GM18517 (cell line): ENCODE data around the gene MED8.
A peak's percentile ranks its signal among the peaks of the same experiment; 100 is the strongest.

Source experiments
- ATAC-seq: cut with Tn5 transposase; IDR thresholded peaks from one replicate; pipeline ENCODE4 v1.9.1; 2021; ENCODE audit warnings: mild to moderate bottlenecking, moderate library complexity; ENCODE audit not compliant: unreplicated experiment

MED8 gene

DNA sequence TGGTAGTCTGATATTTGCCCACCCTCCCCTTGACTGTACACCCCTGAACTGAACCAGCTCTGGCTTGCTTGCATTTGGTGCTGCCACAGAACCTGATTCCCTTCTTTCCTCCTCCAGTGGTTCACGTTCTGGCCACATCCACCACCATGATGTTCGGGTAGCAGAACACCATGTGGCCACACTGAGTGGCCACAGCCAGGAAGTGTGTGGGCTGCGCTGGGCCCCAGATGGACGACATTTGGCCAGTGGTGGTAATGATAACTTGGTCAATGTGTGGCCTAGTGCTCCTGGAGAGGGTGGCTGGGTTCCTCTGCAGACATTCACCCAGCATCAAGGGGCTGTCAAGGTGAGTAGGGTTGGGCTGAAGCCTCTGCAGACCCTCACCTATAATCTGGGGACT, 29.0 kb downstream of the MED8 start:
- ATAC-seq = no peak

DNA sequence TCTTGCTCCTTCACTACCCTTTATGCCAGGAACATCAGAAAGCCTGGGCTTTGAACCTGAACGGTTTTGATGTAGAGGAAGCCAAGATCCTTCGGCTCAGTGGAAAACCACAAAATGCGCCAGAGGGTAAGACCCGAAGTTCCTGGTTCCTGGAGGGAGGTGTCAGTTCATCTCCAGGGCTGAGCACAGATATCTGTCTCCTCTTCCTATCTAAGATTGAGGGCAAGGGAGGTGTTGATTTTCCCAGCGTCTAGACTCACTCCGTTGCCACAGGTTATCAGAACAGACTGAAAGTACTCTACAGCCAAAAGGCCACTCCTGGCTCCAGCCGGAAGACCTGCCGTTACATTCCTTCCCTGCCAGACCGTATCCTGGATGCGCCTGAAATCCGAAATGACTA, 29.9 kb downstream of the MED8 start:
- ATAC-seq = no peak

DNA sequence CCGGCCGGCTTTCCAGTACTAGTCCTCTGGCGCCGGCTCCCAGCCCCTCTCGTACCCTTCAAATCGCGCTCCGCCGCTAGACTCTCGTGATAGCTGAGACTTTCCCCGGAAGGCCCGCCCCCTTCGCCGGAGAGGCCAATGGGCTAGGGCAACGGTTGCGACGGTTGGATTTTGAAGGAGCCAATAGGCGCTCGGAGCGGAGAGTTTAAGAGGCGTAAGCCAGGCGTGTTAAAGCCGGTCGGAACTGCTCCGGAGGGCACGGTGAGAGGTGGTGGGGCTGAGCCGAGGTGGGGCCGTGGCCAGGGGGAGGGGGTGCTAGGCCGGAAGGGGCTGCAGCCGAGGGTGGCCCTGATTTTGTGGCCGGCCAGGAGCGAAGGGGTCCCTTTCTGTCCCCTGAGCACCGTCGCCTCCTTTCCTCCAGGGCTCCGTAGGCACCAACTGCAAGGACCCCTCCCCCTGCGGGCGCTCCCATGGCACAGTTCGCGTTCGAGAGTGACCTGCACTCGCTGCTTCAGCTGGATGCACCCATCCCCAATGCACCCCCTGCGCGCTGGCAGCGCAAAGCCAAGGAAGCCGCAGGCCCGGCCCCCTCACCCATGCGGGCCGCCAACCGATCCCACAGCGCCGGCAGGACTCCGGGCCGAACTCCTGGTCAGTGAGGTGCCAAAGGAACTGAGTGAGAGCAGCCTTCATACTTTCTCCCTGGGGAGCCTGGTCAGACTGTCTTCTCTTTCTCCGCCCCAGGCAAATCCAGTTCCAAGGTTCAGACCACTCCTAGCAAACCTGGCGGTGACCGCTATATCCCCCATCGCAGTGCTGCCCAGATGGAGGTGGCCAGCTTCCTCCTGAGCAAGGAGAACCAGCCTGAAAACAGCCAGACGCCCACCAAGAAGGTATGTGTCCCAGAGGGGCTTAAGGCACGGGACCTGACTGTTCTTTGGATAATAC, 30.6 kb downstream of the MED8 start, which contains the start of gene CDC20:
CDC20 (plus strand) TSS at position 236 of the 948 bp plus-strand sequence; CDS start at position 471, 235 bp downstream.
- ATAC-seq = peak; percentile 90

DNA sequence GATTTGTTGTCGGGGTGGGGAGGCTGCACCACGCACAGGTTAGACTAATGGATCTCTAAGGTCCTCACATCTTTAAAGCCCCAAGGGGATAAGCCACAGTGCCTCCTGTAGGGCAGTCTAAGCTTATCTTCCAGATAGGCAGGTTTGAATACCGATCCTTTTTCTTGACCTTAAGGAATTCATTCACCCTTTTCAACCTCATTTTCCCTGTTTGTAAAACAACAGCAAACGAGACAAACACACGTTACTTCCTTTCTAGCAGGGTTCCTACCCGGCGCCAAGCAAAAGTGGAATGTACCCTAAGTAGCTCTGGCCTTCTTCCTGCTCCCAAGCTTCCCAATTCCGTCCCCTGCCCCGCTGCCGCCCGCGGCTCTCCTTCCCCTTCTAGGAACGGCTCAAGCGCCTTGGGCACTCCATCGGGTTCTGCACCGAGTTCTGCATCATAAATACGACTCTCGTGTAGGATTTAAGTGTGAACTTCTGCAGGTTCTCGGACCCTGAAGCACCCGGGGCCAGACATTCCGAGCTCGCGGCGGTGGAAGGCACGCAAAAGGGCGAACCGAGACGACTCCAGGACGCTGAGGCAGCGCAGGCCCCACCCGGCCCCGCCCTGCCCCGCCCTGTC, 31.4 kb downstream of the MED8 start:
- no peak for ATAC-seq

DNA sequence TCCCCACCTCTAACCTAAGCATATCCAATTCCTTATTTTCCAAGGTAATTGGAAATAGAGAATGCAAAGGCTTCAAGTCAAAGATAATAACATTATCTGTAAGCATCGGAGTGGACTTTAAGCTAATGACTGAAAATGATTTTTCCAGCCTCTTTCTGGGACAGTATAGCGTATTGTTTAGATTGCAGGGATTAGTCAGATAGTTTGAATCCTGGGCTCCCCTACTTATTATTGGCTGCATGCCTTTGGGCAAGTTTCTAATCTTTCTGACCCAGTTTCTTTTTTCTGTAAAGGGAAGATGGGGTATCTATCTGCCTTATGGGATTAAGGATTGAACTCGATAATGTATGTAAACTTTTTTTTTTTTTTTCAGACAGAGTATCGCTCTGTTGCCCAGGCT, 32.3 kb downstream of the MED8 start:
- ATAC-seq = no peak

DNA sequence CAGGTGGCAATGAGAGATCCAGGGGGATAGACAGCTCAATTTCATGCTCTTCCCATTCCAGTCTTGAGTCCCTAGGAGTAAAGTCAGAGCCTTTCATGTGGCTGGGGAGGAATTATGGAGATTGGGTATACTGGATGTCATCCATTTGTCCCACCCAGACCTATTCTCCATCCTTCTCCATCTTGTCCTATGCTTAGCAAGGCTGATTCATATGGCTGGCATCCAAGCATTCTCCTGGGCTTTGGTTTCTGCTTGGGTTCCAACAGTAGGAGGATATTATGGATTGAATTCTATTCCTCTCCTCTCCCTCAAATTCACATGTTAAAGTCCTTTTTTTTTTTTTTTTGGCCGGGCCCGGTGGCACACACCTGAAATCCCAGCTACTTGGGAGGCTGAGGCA, 34.7 kb downstream of the MED8 start:
- ATAC-seq = no peak

DNA sequence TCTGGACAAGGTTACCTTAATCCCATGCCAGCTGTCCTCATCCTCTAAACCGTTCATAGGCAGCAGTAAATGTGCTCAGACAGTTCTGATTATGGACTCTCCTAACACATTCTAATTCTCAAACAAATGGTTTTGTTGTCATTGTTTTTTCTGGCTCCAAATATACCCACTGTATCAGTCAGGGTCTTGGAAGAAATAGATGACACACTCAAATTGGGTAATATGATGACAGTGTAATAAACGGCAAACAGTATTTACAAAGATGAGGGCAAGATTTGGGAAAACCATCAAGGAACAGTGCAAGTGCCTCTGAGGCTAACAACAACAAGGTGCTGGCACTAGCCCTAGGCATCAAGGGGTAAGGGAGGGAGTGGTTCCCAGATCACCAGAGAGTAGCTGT, 35.1 kb downstream of the MED8 start:
- no peak for ATAC-seq

DNA sequence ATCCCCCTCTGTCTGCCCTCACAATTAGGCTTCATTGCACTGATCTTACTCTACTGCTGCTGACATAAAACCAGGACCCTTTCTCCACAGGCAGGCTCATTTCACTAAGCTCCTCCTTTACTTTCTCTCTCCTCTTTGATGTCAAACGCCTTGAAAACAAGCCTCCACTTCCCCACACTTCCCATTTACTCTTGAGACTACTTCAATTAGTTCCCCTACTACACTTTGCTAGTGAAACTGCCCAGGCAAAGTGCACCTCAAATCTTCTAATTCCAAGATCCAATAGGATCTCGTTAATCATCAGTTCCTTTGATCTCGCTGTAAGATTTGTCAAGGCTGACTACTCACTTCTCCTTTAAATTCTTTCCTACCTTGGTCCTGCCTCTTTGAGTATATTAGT, 36.7 kb downstream of the MED8 start:
- no peak for ATAC-seq

DNA sequence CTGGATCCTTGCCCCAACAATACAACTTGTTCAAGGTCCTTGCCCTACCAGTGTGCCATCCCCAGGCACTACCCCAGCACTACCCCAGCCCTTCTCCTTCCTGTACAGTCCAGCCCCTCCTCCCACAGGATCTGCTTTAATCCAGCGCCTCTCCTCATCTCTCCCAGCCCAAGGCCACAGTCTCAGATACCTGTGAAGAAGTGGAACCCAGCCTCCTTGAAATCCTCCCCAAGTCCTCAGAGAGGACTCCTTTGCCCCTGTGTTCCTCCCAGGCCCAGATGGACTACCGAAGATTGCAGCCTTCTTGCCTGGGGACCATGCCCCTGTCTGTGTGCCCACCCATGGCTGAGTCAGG, 37.3 kb downstream of the MED8 start:
- ATAC-seq = no peak

DNA sequence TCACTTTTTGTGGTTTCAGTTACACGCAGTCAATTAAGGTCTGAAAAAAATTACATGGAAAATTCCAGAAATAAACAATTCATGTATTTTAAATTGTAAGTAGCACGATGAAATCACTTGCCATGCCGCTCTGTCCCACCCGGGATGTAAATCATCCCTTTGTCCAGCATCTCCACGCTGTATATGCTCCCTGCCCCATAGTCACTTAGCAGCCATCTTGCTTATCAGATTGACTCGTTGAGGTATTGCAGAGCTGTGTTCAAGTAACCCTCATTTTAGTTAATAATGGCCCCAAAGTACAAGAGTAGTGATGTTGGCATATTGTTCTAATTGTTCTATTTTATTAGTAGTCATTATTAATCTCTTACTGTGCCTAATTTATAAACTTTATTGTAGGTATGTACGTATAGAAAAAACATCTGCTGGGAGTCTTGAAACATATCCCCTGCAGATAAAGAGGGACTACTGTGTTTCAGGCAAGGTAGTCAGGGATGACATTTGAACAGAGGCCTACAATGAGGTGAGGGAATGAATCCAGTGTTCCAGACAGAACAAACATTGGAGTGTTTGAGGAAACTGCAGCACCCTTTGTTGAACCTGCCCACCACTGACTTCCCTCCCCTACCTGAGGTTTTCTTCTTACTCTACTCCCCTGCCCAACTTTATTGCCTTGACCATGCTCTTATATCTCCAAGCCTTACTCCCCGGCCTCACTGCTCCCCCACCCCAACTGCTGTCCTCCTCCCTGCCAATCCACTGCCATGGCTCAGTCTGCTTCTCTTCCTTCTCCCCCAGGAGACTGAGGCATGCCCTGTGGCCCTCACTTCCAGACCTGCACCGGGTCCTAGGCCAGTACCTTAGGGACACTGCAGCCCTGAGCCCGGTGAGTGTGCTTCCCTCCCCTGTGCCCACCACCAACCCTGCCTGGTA, 37.9 kb downstream of the MED8 start:
- no peak for ATAC-seq

DNA sequence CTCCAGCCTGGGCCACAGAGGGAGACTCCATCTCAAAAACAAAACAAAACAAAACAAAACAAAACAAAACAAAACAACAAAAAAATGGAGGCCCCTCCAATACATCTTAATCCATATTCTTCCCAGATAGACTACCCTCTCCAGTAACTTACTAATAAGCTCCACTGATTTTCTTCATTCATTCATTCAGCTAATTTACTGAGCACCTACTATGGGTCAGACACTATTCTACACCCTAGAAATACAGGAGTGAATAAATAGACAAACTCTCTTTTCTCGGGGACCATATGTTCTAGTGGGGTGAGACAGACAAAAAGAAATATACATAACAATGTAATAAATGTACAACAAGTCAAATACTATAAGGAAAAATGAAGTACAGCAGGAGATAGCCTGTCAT, 38.6 kb downstream of the MED8 start:
- no peak for ATAC-seq

DNA sequence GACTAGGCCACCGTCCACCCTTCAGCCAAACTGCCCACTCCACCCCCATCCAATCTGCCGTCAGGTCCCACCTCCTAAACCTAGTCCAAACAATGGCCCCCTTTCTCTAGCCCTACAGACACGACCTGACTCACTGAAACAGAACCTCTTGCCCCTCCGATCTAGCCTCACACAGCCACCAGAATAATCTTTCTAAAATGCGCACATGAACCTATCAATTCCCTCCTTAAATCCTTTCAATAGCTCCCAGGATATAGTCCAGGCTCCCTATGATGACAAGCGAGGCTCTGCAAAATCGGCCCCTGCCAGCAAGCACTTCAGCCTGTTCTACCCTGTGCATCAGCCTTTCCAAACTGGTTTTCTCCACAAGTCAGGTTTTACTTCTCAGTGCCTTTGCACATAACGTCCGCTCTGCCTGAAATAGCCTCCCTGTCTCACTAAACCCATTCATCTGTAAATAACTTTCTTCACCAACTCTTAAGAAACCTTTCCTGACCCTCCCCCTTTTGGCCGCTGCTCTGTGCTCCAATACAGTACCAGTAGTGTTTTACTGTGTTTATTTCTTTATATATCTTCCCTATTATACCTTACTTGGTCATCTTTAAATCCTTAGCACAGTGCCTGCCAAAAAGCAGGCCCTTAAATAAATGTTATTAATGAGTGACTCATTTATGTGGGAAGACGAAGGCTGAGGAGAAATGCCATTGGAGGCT, 39.9 kb downstream of the MED8 start:
- ATAC-seq = no peak

DNA sequence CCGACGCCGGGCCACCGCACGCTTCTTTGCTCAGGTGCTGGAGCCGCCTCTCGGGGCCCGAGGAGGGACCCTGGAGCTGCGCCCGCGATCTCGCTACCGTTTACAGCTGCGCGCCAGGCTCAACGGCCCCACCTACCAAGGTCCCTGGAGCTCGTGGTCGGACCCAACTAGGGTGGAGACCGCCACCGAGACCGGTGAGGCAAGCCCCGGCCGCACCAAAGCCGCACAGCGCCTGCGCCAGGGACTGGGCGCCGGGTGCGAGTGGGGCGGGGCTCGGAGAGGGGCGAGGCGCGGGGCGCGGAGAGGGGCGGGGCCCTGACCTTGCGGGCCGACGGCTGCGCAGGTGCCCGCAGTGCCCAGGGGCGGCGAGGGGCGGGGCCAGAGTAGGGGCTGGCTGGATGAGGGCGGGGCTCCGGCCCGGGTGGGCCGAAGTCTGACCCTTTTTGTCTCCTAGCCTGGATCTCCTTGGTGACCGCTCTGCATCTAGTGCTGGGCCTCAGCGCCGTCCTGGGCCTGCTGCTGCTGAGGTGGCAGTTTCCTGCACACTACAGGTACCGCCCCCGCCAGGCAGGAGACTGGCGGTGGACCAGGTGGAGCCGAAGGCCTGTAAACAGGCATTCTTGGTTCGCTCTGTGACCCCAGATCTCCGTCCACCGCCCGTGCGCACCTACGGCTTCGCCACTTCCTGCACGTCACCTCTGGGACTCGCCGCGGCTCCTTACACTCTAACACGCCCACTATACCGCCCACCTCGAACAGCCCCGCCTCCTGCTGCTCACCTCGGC, 40.6 kb downstream of the MED8 start:
- no peak for ATAC-seq

DNA sequence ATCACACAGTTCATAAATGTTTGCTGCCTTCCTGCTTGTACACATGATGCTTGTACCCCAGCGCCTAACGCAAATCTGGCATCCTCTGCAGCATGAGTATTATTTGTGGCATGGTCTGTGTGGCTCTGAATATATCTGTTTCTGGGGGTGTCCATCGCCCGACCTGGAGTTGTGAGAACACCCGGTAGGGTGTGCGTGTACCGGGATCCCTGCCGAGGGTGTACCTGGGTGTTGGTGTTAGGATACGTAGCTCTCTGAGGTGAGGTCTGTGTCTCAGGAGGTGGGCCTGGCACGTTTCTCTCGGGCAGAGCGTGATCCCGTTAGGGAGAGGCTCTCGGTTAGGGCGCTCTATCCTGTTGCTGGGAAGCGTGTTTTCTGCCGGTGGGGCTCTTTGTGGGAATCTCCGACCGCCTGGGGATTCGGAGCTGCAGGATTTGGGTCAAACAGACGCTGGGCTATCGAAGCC, 41.2 kb downstream of the MED8 start:
- no peak for ATAC-seq

DNA sequence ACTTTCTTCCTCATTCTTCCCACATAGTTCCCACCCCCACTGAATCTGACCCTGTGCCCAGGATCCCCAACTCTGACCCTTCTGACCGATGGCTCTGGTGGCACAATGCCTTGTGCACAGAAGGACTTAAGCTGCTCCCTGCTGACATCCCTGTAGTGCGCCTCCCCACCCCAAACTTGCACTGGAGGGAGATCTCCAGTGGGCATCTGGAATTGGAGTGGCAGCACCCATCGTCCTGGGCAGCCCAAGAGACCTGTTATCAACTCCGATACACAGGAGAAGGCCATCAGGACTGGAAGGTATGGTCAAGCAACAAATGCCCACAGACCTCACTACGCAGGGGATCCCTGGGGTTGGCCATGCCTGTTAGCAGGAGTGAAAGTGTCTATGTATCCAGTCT, 43.0 kb downstream of the MED8 start:
- ATAC-seq = no peak

DNA sequence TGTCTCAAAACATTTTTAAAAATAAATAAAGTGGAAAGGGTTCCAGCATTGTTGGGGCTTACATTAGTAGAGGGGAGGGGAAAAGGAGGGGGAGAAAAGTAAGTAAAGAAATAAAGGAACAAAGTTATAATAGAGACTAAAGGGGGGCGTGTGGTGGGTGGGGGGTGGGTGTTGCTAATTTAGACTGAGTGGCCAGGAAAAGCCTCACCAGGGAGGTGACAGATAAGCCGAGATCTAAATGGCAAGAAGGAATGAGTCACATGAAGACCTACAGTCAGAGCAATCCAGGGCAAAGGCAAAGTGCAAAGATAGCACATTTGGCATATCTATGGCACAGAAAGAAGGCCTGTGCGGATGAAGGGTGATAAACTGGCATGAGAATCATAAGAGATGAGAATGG, 44.5 kb downstream of the MED8 start:
- no peak for ATAC-seq

DNA sequence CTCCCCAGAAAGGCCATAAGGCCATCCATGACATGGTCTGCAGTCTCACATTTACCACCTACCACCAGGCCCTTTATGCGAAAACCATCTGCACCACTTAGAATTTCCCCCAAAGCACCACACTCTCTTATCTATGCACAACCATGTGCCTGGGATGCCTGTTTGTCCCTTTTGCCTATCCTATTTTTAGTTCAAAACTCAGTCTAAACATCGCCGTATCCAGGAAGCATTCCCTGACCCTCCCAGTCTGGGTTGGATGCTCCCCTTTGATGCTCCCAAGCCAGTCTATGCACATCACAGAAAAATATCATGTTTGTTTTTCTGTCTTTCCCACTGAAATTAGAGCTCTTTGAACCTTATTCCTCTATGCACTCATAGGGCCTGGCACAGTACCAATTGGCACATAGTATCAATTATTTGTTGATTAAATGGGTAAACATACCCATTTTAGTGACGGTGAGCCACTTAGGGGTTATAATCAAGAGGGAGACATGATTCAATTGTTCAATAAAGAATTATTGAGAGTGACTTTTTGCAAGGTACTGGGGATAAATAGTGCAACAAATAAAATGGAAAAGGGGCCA, 45.2 kb downstream of the MED8 start:
- ATAC-seq = no peak

DNA sequence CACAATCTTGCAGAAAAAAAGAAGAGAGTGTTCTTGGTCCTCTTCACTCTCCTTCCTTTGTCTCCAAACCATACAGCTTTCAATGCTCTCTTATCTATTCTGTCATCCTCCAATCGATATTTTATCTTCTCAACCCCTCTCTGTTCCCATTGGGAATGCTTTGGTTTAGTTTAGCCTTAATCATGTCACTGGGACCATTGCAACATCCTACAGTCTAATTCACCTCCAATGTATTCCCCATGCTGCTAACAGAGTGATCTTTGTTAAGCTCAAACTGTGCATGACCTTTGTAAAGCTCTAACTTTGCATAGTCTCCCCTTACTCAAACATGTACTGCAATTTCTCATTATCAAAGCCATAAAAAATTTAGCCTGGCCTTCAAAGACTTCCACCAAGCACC, 49.0 kb downstream of the MED8 start:
- no peak for ATAC-seq

DNA sequence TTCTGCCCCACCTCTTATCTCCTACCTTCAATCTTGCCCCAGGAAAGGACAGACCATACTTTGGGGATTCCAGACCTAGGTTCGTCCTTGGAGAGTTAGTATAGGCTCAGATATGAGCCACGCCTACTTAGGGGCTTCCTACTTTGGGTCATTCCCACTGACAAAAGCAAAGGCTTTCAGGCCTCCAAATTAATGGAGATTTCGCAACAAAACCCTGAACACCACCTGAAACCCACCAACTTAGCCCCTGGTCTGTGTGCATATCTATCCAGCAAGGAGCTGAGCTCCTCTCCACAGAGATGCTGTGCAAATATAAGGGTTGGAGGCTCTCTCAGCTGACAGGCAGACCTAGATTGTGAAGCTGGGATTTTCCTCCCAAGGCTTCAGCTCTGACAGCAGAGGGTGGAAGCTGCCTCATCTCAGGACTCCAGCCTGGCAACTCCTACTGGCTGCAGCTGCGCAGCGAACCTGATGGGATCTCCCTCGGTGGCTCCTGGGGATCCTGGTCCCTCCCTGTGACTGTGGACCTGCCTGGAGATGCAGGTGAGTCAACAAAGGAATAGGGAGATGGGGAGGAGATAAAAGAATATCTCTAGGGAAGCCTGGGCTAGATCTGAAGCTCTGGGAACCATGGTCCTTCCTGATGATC, 49.9 kb downstream of the MED8 start:
- ATAC-seq = no peak
